Measurements from ENCODE around the gene PCMT1. TPM values are rescaled to one million over a fixed set of nuclear protein-coding genes. Genes with fewer than 3 reads are reported as not detected.

The PCMT1 gene
- polyA plus RNA-seq, 2 of the 4 experiments (the other 2 are of a cell fraction): 92.4 to 99.3 TPM

DNA sequence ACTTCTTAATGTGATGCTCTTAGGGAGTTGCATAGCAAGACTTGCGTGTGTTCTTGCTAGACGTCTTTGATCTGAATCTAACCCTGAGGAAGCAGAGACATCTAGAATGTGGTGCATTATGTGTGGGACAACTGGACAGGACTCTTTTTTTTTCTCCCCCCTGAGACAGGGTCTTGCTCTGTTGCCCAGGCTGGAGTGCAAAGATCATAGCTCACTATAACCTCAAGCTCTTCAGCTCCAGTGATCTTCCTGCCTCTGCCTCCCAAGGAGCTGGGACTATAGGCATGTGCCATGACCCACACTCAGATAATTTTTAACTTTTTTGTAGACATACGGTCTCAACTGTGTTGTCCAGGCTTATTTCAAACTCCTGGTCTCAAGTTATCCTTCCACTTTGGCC, 34.0 kb downstream of the PCMT1 start:
- ATAC-seq: no peak
- H3K4me3 ChIP-seq: no peak overlapping the region
- ChIA-PET POLR2A (no interaction called here), CTCF (no interaction called here)
- WGBS (ENCODE audit: missing lambda C conversion rate): 92% methylated on average over 3 of the region's 3 CpGs
- no peaks in the 10 kb centered on the region for H3K4me1 ChIP-seq
- no peaks in the 10 kb centered on the region for H3K9me3 ChIP-seq
- no peak overlapping the region for H3K27ac ChIP-seq
- FAIRE-seq: no peak
- TF ChIP-seq ZFP36 (IDR thresholded peaks at IDR 0.05; ENCODE audit: borderline replicate concordance, partially characterized antibody): no peak
- no peak for TF ChIP-seq CHD4 (IDR thresholded peaks at IDR 0.05; ENCODE audit: borderline replicate concordance)
- no peak for DNase-seq (ENCODE audit: low read depth in 1 of 2, low spot score in 1 of 2)
- H3K4me2 ChIP-seq: no peak overlapping the region

DNA sequence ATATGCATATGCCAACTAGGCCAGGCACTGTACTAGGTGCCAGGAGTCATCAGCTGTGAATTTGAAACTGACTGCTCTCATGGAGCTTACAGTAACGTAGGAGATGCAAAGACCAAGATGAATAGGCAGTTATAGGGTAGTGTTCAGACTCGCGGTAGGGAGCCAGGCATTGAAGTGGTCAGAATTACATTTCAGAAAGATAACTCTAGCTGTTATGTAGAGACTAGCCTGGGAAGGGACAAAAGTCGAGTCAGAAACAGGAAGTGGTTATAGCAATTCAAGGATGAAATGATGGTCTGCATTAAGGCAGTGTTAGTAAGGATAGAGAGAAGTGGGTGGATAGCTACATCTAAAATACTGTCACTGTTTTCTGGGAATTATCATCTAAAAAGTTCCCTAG, 56.6 kb downstream of the PCMT1 start:
- CTCF ChIA-PET: interaction anchor here (0.9 to 1.8 kb wide), 3 partner anchors 14 to 99 kb away, joined by 3 to 4 read pairs (median 3); no protein-coding TSS in a partner anchor
- Histone ChIP-seq H3K4me3 (no peak overlapping the region), H3K4me1 (no peaks in the 10 kb centered on the region), H3K9me3 (no peaks in the 10 kb centered on the region), H3K4me2 (no peak overlapping the region), H3K27ac (no peak overlapping the region)
- FAIRE-seq: no peak
- 82% methylated on average over 4 of the region's 4 CpGs for WGBS (ENCODE audit: missing lambda C conversion rate)
- no peak for DNase-seq (ENCODE audit: low read depth in 1 of 2, low spot score in 1 of 2)
- POLR2A ChIA-PET: no interaction called here
- TF ChIP-seq, protein P1, sequence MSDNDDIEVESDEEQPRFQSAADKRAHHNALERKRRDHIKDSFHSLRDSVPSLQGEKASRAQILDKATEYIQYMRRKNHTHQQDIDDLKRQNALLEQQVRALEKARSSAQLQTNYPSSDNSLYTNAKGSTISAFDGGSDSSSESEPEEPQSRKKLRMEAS (IDR thresholded peaks at IDR 0.05): no peak
- TF ChIP-seq RCOR1 (IDR thresholded peaks at IDR 0.05; ENCODE audit: low read depth, low read length) (no peak), JUN (IDR thresholded peaks at IDR 0.05) (no peak), JUNB (IDR thresholded peaks at IDR 0.05) (no peak), MAZ (IDR thresholded peaks at IDR 0.05; ENCODE audit: borderline replicate concordance, low read depth, low read length) (no peak), FOSB (CRISPR knock-in tag; IDR thresholded peaks at IDR 0.05) (no peak), HDAC2 (IDR thresholded peaks at IDR 0.05) (no peak), ESRRA (IDR thresholded peaks at IDR 0.05; ENCODE audit: borderline replicate concordance, low read length) (no peak), ZNF302 (CRISPR knock-in tag; IDR thresholded peaks at IDR 0.05) (no peak), CBX8 (IDR thresholded peaks at IDR 0.05) (no peak), EHMT2 (IDR thresholded peaks at IDR 0.05; ENCODE audit: low read depth) (no peak), HEYL (CRISPR knock-in tag; IDR thresholded peaks at IDR 0.05) (no peak), BHLHE40 (IDR thresholded peaks at IDR 0.05; ENCODE audit: low read depth, low read length) (no peak), MYC (IDR thresholded peaks at IDR 0.05; ENCODE audit: borderline replicate concordance, low read length) (no peak)
- no peak for ATAC-seq

DNA sequence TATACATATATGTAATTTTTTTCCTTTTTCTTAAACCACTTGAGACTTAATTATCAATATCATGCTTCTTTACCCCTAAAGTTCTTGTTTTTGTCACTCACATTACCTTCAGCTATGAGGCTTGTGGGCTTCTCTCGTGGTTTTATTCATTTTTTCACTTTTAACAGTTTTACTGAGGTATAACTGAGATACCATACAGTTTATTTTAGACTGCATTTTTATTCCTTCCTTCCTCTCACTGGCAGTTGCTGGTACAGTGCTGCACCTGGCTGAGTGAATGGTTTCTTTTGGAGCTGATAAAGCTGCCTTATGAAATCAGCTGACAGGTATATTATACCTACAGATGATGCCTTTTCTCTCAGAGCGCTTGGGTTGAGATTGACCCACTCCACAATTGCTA, 60.3 kb downstream of the PCMT1 start:
- ATAC-seq (no peak), DNase-seq (ENCODE audit: low read depth in 1 of 2, low spot score in 1 of 2) (no peak), FAIRE-seq (no peak)
- TF ChIP-seq TFCP2L1 (CRISPR knock-in tag; IDR thresholded peaks at IDR 0.05): no peak
- H3K9me3 ChIP-seq: no peaks in the 10 kb centered on the region
- no peak overlapping the region for H3K4me2 ChIP-seq
- 94% methylated on average over 2 of the region's 2 CpGs for WGBS (ENCODE audit: missing lambda C conversion rate)
- no peak overlapping the region for H3K27ac ChIP-seq
- ChIA-PET POLR2A (no interaction called here), CTCF (interaction anchor here (0.8 kb wide), 1 partner anchor 44 kb away, joined by 3 read pairs; no protein-coding TSS in a partner anchor)
- H3K4me1 ChIP-seq: no peaks in the 10 kb centered on the region
- H3K4me3 ChIP-seq: no peak overlapping the region

DNA sequence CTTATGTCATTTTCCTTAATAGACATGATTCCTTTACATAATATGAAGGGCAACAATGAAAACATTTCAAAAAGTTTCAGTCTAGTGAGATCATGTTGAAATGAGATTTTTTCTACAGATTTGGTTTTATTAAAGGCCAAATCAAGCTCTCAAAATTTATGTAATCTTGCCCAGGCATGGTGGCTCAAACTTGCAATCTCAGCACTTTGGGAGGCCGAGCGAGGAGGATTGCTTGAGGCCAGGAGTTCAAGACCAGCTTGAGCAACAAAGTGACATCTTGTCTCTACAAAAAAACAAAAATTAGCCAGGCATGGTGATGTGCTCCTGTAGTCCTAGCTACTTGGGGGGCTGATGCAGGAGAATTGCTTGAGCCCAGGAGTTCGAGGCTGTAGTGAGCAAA, 63.8 kb downstream of the PCMT1 start:
- ATAC-seq (no peak), DNase-seq (ENCODE audit: low read depth in 1 of 2, low spot score in 1 of 2) (no peak), FAIRE-seq (no peak)
- CTCF ChIA-PET: interaction anchor here (0.6 kb wide), 1 partner anchor 23 kb away, joined by 3 read pairs; no protein-coding TSS in a partner anchor
- POLR2A ChIA-PET: no interaction called here
- no peak for TF ChIP-seq NR3C1 (IDR thresholded peaks at IDR 0.05)
- TF ChIP-seq MAFK (IDR thresholded peaks at IDR 0.05; ENCODE audit: partially characterized antibody): peak; percentile 58
- no peak for TF ChIP-seq CEBPB (IDR thresholded peaks at IDR 0.05)
- Histone ChIP-seq H3K9me3 (no peaks in the 10 kb centered on the region), H3K4me1 (no peaks in the 10 kb centered on the region), H3K4me3 (no peak overlapping the region), H3K27ac (no peak overlapping the region), H3K4me2 (no peak overlapping the region)
- WGBS (ENCODE audit: missing lambda C conversion rate): 95% methylated on average over 3 of the region's 3 CpGs

DNA sequence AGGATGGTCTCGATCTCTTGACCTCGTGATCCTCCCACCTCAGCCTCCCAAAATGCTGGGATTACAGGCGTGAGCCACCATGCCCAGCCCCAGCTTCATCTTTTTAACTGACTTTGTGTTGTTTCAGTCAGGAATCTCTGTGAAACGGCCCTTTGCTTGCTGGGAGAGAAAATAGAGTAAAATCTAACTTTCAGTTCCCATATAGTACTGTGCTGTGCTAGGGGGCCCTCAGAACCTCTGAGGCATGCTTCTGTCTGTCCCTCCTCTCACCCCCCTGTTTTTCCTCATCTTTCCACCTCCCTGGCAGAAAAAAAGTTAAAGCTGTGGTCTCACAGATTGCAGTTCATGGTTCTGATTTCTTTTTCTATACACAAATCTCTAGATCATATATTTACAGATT, 66.2 kb downstream of the PCMT1 start:
- no peak for FAIRE-seq
- no peak for DNase-seq (ENCODE audit: low read depth in 1 of 2, low spot score in 1 of 2)
- no peak for ATAC-seq
- ChIA-PET POLR2A (no interaction called here), CTCF (interaction anchor here (0.7 to 1.3 kb wide), 2 partner anchors 18 to 20 kb away, joined by 3 read pairs; no protein-coding TSS in a partner anchor)
- WGBS (ENCODE audit: missing lambda C conversion rate): 94% methylated on average over 4 of the region's 4 CpGs
- Histone ChIP-seq H3K4me2 (no peak overlapping the region), H3K27ac (no peak overlapping the region), H3K9me3 (no peaks in the 10 kb centered on the region), H3K4me1 (no peaks in the 10 kb centered on the region), H3K4me3 (no peak overlapping the region)
- TF ChIP-seq POLR2A (IDR thresholded peaks at IDR 0.05; ENCODE audit: low read length): no peak
